ENCODE data around the gene PLCB1. TPM values are rescaled to one million over a fixed set of nuclear protein-coding genes. Genes with fewer than 3 reads are reported as not detected.

PLCB1 gene
- total RNA-seq, 1 experiment from 2014 or later = 6.0 TPM

- no TSS peak for BruUV-seq (replicated peaks)
- CTCF ChIA-PET = no interaction called here
- Mint-ChIP-seq H3K27ac (ENCODE audit: unreplicated experiment) (no peak overlapping the region), H3K4me1 (ENCODE audit: low read depth, unreplicated experiment) (no peaks in the 10 kb centered on the region), H3K36me3 (ENCODE audit: insufficient read depth, unreplicated experiment) (no peaks in the 10 kb centered on the region), H3K9me3 (ENCODE audit: low read depth, unreplicated experiment) (peaks cover 5% of the 10 kb centered on the region), H3K27me3 (ENCODE audit: unreplicated experiment) (no peaks in the 10 kb centered on the region), H3K4me3 (ENCODE audit: low read depth, unreplicated experiment) (no peak overlapping the region)
- intact Hi-C loops (cut with micrococcal nuclease; ENCODE audit: unreplicated experiment) = no loop called here
- no peak for DNase-seq
- TF ChIP-seq CTCF (IDR thresholded peaks at IDR 0.05; ENCODE audit: unreplicated experiment) = no peak
Measured at GRCh38 chr20:8557711-8558110, 425.6 kb downstream of the PLCB1 start.

GRCh38 chr20:8562356-8562755, 430.3 kb downstream of the PLCB1 start:
- DNase-seq = no peak
- no peak for TF ChIP-seq CTCF (IDR thresholded peaks at IDR 0.05; ENCODE audit: unreplicated experiment)
- intact Hi-C loops (cut with micrococcal nuclease; ENCODE audit: unreplicated experiment) = no loop called here
- Mint-ChIP-seq H3K4me1 (ENCODE audit: low read depth, unreplicated experiment) (no peaks in the 10 kb centered on the region), H3K9me3 (ENCODE audit: low read depth, unreplicated experiment) (peaks cover 5% of the 10 kb centered on the region), H3K27ac (ENCODE audit: unreplicated experiment) (no peak overlapping the region), H3K4me3 (ENCODE audit: low read depth, unreplicated experiment) (no peak overlapping the region), H3K36me3 (ENCODE audit: insufficient read depth, unreplicated experiment) (no peaks in the 10 kb centered on the region), H3K27me3 (ENCODE audit: unreplicated experiment) (no peaks in the 10 kb centered on the region)
- CTCF ChIA-PET = no interaction called here
- no TSS peak for BruUV-seq (replicated peaks)

- no peak overlapping the region for H3K27ac Mint-ChIP-seq (ENCODE audit: unreplicated experiment)
- no TSS peak for BruUV-seq (replicated peaks)
- CTCF ChIA-PET = no interaction called here
- TF ChIP-seq CTCF (IDR thresholded peaks at IDR 0.05; ENCODE audit: unreplicated experiment) = no peak
- DNase-seq = no peak
- intact Hi-C loops (cut with micrococcal nuclease; ENCODE audit: unreplicated experiment) = no loop called here
- no peak overlapping the region for H3K4me3 Mint-ChIP-seq (ENCODE audit: low read depth, unreplicated experiment)
- no peaks in the 10 kb centered on the region for H3K4me1 Mint-ChIP-seq (ENCODE audit: low read depth, unreplicated experiment)
- H3K36me3 Mint-ChIP-seq (ENCODE audit: insufficient read depth, unreplicated experiment) = no peaks in the 10 kb centered on the region
- H3K9me3 Mint-ChIP-seq (ENCODE audit: low read depth, unreplicated experiment) = no peaks in the 10 kb centered on the region
- H3K27me3 Mint-ChIP-seq (ENCODE audit: unreplicated experiment) = no peaks in the 10 kb centered on the region
Measured at GRCh38 chr20:8568075-8568474, 436.0 kb downstream of the PLCB1 start.

GRCh38 chr20:8569766-8570165, 437.7 kb downstream of the PLCB1 start:
- BruUV-seq (replicated peaks) = no TSS peak
- Mint-ChIP-seq H3K36me3 (ENCODE audit: insufficient read depth, unreplicated experiment) (no peaks in the 10 kb centered on the region), H3K27me3 (ENCODE audit: unreplicated experiment) (no peaks in the 10 kb centered on the region), H3K27ac (ENCODE audit: unreplicated experiment) (no peak overlapping the region), H3K4me1 (ENCODE audit: low read depth, unreplicated experiment) (no peaks in the 10 kb centered on the region), H3K4me3 (ENCODE audit: low read depth, unreplicated experiment) (no peak overlapping the region), H3K9me3 (ENCODE audit: low read depth, unreplicated experiment) (no peaks in the 10 kb centered on the region)
- DNase-seq = no peak
- no peak for TF ChIP-seq CTCF (IDR thresholded peaks at IDR 0.05; ENCODE audit: unreplicated experiment)
- CTCF ChIA-PET = no interaction called here
- intact Hi-C loops (cut with micrococcal nuclease; ENCODE audit: unreplicated experiment) = no loop called here

GRCh38 chr20:8571611-8572010, 439.5 kb downstream of the PLCB1 start:
- TF ChIP-seq CTCF (IDR thresholded peaks at IDR 0.05; ENCODE audit: unreplicated experiment) = no peak
- H3K4me3 Mint-ChIP-seq (ENCODE audit: low read depth, unreplicated experiment) = no peak overlapping the region

More at GRCh38 chr20:8571611-8572010, 439.5 kb downstream of the PLCB1 start:
- no peaks in the 10 kb centered on the region for H3K4me1 Mint-ChIP-seq (ENCODE audit: low read depth, unreplicated experiment)
- no peaks in the 10 kb centered on the region for H3K27me3 Mint-ChIP-seq (ENCODE audit: unreplicated experiment)
- no peak overlapping the region for H3K27ac Mint-ChIP-seq (ENCODE audit: unreplicated experiment)
- CTCF ChIA-PET = no interaction called here
- BruUV-seq (replicated peaks) = no TSS peak
- no peaks in the 10 kb centered on the region for H3K36me3 Mint-ChIP-seq (ENCODE audit: insufficient read depth, unreplicated experiment)
- no peaks in the 10 kb centered on the region for H3K9me3 Mint-ChIP-seq (ENCODE audit: low read depth, unreplicated experiment)
- no peak for DNase-seq
- intact Hi-C loops (cut with micrococcal nuclease; ENCODE audit: unreplicated experiment) = no loop called here

Measured in Calu3 (cell line).